ENCODE results near the gene PRRT4.

DNA sequence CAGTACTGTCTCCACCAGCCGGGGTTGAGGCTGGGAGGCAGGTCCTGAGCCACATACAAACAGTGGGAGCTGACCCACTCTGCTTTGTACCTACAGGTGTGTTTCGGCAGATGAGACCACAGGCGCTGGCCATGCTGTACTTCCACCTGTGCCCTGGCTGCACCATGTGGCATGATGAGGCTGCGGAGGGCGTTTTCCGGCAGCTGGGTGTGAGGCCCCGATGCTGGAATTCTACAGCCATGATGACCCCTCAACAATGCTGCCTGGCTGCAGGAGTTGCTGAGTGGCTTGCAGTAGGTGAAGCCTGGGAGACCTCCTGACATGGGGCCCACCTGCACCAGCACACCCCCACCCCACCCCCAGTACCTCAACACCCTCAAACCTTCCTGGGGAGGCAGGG, 30.3 kb upstream of the PRRT4 start:
- TF ChIP-seq EZH2phosphoT487 (IDR thresholded peaks at IDR 0.05; ENCODE audit: unreplicated experiment): no peak
- TF ChIP-seq CTCF (conservative IDR thresholded peaks at IDR 0.05; ENCODE audit: low read depth in 2 of 2): no peak
- no peak for TF ChIP-seq EZH2 (IDR thresholded peaks at IDR 0.05; ENCODE audit: low read depth, unreplicated experiment)
